Stimulated activated naive CD8-positive, alpha-beta T cell treated with anti-CD3 and anti-CD28 coated beads, Interleukin-15, Interleukin-2, amounts not matched to agents 100 U/mL and 50 U/mL, for 24 hours (primary cell): ENCODE measurements around the gene MRPL19.
"Not testable (repeated sequence)": the region's sequence is repeated elsewhere in the genome, so short reads cannot be mapped to it uniquely, and the experiment has no call there.

ENCODE experiments used
- ATAC-seq: fragments of 150-1000 bp; cut with Tn5 transposase; one replicate; pipeline ENCODE4 v1.10.0; 2021
- DNase-seq: peaks from one replicate; pipeline ENCODE4 v3.0.0; 2021

MRPL19 gene

DNA sequence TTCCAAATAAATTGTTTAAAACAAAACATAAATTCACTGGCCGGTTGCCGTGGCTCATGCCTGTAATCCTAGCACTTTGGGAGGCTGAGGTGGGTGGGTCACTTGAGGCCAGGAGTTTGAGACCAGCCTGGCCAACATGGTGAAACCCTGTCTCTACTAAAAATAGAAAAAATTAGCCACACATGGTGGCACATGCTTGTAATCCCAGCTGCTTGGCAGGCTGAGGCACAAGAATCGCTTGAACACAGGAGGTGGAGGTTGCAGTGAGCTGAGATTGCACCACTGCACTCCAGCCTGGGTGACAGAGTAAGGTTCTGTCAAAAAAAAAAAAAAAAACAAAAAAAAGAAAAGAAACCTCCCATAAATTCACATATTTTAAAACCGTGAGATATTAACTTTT is 28.8 kb downstream of the MRPL19 start:
- not testable (repeated sequence) for ATAC-seq, DNase-seq

DNA sequence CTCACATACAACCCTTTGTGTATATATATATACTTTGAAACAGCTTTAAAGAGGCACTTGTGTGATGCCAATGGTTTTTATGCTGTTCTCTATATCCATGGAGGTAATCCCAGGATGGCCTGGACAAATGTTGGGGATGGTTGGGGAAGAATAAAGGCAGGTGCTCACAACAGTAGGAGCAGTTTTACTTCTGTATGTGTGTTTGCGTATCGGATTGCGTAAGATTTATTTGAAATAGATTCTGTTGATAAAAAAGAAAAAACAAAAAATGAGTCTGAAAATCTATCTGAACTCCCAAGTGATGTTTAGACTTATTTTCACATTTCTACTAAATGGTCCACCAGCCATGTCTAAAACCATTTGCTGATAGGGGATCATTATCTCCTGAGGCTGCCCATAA is 29.3 kb downstream of the MRPL19 start:
- DNase-seq, result no peak
- ATAC-seq, result no peak

DNA sequence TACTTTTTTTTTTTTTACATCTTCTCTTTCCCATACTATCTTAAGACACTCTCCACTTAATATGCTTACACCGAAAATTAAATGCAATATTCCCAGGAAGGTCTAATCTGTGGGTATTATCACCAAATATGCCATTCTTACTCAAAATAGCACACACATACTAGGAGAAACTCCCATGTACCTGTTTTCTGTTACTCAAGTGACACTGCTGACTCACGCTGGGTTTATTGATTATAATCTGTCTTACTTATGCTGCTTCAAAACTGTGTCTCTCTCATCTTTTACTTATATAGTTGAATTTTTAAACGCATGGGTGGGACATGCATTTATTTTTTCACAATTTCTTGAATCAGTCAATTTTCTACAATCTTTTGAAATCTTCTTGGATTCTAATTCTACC is 29.9 kb downstream of the MRPL19 start:
- DNase-seq (no peak), ATAC-seq (no peak)

DNA sequence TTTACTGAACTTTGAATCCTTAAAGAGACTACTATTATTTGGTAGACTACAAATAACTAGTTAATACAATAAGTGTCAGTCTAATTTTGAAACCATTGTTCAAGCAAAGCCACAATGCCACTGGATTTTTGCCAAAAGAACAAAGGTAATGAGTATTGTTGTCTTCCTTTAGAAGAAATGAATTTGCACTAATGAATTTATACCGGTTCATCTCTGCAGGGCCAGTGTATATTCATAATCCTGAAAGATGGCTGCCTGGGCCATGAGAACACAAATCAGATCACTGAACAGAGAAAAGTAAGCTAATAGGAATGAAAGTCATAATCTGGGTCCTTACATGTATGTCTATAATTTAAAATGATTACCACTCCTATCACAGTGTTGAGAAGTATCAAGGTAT is 33.0 kb downstream of the MRPL19 start:
- no peak for DNase-seq
- no peak for ATAC-seq

DNA sequence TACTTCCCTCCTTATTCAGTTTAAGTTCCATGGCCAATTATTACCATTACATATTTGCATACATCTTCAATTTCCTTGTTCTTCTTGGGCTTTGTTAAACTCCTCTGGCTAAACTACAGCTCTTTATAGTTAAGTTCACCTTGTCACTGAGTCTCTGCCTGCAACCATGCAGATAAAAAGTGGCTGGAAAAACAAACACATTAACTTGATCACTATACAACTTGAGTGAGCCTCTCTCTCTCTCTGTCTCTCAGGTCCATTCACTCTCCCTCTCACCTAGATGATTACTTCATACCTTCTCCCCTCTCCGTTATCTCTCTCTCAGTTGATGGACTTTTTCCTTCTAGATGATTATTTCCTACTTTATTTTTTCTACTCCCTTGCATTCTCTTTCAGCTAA is 33.8 kb downstream of the MRPL19 start:
- DNase-seq, result no peak
- ATAC-seq, result no peak

DNA sequence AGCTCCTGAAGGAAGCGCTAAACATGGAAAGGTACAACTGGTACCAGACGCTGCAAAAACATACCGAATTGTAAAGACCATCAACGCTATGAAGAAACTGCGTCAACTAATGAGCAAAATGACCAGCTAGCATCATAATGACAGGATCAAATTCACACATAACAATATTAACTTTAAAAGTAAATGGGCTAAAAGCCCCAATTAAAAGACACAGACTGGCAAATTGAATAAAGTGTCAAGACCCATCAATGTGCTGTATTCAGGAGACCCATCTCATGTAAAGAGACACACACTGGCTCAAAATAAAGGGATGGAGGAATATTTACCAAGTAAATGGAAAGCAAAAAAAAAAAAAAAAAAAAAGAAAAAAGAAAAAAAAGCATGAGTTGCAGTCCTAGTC is 36.8 kb downstream of the MRPL19 start:
- not testable (repeated sequence) for DNase-seq, ATAC-seq

DNA sequence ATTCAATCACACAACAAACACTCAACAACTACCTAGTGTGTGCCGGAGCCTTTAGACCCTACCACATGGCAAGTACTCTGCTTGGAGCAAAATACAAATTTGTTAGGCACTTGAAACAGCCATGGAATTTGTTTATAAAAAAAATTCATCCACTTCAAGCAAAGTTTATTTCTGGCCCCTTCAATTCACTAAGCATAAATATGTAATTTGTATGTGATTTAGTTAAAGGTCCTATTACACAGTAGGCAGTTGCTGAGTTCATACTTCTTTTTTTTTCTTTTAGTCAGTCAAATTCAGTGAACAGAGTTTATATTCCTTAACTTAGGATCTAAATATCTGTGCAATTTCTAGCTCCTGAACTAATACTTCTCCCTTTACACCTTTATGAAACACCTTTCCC is 41.6 kb downstream of the MRPL19 start:
- no peak for DNase-seq
- no peak for ATAC-seq

DNA sequence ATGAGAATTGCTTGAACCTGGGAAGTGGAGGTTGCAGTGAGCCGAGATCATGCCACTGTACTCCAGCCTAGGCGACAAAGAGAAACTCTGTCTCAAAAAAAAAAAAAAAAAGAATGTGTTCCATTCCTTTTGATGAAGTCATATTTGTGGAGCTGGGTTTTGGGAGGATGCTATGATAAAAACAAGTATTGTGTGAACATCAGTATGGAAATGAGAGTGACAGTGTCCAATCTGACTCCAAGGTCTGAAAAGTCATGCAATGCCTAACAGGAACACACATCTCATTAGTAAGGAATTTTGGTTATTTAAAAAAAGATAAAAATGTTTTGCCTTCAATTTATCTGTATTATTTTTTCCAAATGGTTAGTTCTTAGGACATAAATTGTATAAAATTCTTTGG is 52.3 kb downstream of the MRPL19 start:
- ATAC-seq (no peak), DNase-seq (no peak)

DNA sequence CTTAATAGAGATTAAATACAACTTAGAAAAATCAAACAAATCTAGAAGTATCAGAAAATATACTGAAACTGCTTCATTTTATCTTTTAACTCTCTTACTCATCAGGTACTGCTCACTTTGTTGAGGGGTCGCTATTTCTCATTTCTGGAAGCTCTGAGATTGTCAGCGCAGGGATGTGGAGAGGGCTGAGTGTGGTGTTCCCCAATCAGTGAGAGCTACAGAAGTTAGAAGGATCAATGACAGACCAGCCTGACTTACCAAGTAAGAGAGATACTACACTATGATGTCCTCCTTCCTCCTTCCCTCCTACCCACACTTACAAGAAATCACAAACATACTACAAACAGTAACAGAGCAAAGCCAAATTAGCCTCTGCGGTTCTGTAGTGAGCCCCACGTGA is 56.0 kb downstream of the MRPL19 start:
- DNase-seq (no peak), ATAC-seq (no peak)

DNA sequence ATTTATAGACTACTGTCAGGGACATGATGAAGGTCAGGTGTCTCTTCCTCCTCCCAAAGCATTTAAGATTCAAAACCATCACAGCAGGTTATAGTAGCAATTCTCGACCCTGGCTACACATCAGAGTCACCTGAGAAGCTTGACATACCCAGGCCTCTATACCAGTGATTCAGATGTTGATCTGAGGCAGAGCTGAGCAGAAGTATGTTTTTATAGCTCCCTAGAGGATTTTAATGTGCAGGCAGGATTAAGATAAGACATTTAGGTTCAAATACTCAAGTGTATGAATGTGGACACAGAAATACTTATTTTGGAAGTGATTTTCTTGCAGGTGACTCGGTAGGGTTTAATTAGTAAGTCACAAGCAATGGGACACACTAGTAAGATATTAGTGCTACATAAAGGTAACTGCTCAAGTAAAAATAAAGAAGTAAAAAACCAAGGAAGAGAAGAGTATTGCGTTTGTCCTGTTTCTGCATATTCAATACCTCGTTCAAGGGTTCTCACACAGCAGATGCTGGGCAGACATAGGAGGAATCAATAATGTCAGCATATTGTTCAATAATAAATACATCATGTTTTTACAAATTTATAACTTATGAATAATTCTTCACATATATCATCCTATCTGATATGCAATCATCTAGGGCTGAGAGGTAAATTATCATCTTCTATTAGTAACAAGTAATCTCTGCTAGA is 57.2 kb downstream of the MRPL19 start:
- ATAC-seq (no peak), DNase-seq (no peak)

DNA sequence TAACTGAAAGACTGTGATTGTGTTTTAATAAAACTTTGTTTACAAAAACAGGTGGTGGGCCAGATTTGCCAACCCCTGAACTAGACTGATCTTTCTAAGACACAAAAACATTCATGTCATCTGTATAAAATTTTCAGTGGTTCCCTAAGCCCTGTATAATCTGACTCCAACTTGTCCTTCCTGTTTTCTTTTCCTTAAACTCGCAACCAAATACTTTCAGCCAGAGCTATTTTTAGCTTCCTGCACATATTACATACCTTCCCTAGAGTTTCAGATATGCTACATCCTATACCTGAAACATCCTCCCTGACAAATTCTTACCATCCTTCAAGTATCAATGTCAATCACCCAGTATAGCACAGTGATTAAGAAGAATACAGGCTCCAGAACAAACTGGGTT is 59.3 kb downstream of the MRPL19 start:
- ATAC-seq (no peak), DNase-seq (no peak)

DNA sequence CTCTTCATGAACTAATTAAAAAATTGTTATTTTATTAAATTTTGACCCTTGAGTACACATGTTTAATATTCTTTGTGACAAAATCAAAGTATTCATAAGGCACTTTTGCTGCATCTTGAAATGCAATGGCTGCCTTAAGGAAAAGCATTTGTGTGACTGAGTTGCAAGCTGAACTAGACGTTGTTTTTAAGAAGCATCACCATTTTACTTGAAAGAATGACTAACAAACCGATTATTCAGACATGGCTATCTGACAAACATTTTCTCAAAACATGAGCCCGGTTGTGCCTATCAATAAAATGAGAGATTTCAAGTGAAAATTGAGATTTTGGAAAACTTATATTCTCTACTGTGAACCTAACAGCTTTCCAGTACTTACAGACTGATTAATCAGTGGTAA is 61.3 kb downstream of the MRPL19 start:
- DNase-seq (no peak), ATAC-seq (no peak)

DNA sequence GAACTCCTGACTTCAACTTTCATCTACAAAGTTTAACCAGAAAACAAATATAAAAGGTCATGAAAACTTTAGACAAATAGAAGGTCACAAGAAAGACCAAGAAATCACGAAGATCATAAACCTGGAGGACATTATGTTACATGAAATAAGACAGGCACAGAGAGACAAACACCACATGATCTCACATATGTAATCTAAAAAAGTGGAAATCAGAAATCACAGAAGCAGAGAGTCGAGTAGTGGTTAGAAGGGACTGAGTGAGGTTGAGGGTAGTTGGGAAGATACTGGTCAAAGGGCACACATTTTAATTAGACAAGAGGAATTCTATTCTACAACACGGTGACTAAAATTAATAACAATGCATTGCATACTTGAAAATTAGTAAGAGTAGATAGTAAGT is 62.7 kb downstream of the MRPL19 start:
- no peak for ATAC-seq
- DNase-seq, result no peak

DNA sequence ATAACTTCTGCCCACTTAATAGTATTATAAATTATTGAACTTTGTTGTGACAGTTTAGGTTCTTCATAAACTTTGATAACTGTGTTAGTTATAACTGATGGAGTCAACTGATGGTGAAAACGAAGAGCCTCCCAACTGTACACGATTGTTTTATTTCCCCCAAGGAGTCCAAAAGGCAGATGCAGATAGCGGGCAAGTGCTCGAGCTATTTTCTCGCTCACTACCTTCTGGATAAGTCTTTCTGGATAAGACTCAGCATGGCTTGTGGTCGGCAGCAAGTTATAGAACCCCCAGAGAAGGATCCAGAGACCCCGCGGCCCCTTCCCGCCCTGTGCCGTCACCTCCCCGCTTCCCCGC is 63.6 kb downstream of the MRPL19 start:
- ATAC-seq (no peak), DNase-seq (no peak)

DNA sequence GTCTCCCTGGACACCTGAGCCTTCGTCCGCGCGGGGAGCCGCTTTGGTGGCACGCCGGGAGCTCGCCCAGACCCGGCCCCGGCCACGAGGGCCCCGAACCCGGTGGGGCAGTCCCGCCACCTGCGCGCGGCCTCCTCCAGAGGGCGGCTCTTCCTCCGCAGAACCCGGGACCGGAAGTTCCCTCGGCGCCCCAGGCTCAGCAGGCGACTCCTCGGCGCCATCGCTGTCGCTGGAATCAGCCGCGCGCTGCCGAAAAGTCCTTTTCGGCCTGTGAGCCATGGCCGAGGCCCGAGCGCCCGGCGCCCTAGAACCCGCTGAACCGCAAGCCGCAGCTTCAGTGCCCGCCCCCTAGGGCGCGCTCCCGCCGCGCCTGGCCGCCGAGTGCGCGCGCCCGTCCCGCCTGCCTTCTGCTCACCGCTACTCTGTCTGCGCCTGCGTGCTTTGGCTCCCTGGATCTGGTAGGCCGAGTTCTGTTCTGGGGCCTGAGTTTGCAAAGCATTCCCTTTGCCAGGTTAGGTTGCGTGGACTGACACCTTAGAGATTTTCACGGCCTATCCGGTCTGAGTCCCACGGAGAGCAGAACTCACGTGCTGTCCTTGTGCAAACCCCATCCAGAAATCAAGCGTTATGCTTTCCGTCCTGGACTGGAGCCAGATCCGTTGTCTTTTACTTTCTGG is 64.1 kb downstream of the MRPL19 start, which contains the start of gene GCFC2:
GCFC2 (minus strand) TSS at position 339 of the 677 bp plus-strand sequence; CDS start at position 279, 60 bp downstream.
- DNase-seq, result peak; percentile 87
- ATAC-seq, result peak; percentile 93

DNA sequence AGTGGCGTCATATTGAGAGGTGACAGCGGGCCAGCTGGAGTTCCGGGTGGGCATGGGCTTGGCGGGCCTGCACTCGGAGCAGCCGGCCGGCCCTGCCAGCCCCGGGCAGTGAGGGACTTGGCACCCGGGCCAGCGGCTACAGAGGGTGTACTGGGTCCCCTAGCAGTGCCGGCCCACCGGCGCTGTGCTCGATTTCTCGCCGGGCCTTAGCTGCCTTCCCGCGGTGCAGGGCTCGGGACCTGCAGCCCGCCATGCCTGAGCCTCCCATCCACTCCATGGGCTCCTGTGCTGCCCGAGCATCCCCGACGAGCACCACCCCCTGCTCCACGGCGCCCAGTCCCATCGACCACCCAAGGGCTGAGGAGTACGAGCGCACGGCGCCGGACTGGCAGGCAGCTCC is 65.0 kb downstream of the MRPL19 start:
- ATAC-seq, DNase-seq: not testable (repeated sequence)

DNA sequence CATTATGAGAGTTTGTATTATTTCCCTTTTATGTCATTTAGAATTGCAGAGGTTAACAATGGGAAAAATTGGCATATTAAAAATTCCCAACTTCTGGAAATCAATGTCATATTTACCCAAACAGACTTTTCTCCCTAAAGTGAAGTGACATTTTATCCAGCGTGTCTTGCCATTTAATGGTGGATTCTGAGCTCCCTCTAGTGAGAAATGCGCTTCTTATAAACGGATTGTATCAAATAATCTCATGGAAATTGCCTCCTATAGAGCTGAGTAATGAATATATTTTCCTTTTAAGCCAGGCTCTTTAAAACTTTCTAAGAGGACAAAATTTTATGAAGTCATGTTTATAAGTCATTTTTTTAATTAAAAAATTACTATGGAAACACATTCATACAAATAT is 69.8 kb downstream of the MRPL19 start:
- DNase-seq, result no peak

DNA sequence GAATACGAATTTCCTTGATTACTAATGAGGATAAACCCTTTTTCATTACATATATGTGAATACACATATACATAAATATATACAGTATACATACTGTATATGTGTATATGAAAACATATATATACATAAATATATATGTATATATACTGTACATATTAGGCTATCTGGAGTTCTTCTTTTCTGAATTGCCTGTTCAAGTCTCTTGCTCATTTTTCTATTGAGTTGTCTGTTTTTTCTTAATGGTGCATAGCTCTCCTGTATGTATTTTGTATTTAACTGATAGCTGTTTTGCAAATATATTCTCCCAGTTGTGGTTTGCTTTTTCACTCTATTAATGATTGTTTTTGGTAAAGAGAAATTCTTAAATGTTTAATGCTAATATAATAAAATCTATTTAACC is 73.0 kb downstream of the MRPL19 start:
- ATAC-seq (no peak), DNase-seq (no peak)

More for the DNA sequence above, 69.8 kb downstream of the MRPL19 start:
- ATAC-seq, result no peak

DNA sequence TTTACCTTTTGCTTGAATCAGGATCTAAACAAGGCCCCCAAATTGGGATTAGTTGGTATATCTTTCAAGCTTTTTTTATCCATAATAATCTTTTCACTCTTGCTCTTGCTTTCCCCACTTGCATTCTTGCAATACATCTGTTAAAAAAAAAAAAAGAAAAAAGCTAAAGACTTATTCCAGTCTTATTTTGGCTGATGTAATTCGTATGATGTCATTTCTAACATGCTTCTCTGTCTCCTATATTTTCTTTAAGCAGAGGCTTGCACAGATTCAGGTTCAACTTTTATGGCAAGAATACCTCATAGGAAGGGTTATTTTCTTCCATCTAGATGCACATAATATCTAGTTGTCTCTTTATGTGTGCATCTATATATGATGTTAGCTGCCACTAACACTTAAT is 73.9 kb downstream of the MRPL19 start:
- ATAC-seq, result no peak
- DNase-seq, result no peak

DNA sequence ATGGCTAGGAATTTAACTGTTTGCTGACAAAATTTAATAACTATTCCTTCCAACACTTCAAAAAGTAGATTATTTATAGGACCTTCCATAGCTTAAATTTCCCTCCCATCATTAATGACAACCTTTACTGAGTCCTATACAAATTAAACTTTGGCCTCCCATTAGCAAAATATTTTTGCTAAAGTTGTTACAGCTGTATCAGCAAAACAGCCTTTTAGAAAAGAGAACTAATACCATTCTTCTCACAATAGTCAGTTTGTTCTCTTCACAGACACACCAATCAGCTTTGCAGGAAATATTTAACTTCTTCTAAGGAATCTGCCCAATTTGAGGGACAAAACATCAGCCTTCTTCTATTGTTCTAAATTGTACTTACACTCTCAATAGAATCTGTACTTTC is 76.1 kb downstream of the MRPL19 start:
- DNase-seq, result no peak
- no peak for ATAC-seq

DNA sequence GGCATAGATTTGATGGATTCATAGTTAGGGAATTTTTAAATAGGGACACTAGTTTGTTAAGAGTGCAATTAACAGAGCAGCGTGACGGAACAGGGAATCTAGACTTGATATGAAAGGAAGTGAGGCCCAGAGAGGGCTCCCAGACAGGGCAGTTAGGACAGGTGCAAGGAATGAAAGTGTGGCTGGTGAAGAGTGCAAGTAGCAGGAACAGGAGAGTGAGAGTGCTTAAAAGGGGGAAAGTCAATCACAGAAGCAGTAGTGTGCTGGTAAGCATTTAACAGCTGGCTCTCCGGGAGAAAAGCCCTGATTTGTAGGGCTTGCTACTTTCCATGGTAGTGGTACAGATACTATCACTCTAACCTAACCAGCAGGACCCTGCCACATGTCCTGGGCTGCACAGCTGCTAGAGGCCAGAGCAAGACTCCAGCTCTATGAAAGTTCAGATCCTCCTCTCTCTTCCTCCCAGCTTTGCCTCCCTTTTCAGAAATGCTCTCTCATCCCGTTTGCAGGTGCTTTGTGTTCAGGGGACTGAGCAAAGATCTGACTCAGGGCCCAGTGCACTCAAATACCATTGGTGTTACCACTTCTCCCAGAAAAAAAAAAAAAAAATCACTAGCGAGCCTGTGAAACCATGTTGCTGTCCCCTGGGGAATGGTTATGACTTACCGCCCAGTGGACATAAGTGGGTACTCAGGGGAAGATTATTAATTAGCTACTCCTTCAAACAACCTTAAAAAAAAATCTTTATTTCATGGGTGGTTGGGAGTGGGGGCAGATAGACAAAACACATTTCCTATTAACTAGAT is 82.2 kb downstream of the MRPL19 start:
- ATAC-seq (no peak), DNase-seq (no peak)

DNA sequence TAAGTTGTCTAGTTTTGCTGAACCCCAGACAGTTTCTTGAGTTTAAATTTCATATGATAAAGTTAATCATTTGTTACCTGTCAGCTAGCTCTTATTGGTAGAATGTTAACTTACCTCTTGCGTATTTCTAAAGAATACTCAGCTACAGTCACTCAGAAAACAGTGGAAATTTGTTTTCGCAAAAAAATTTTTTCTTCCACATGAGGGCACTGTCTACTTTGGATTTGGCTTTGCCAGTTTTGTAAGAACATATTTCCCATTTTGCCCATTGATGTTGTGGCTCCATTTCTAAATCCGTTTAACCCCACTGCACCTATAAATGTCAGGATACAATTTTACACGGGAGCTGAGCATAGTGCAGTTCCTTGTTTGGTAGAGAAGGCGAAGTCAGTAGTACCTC is 83.3 kb downstream of the MRPL19 start:
- no peak for DNase-seq
- no peak for ATAC-seq

DNA sequence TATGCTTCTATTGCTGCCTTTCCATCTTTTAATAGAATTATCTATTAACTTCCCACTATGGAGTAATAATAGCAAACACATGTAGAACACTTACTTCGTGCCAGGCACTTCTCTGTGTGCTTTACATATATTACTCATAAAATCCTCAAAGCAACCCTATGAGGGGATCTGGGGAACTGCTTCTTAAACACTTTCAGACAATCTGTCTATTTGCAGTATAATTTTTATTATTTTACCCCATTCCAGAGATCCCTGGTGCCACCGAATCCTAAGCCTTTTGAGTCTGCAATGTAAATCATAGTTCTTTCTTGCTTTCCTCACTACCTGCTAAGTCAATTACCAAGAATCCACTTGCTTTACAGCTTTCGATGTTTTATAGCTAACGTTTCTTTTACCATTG is 89.7 kb downstream of the MRPL19 start:
- ATAC-seq (no peak), DNase-seq (no peak)
